Upper lobe of right lung (tissue), 1 donor: ENCODE results near the gene FIBCD1. TPM values are rescaled to one million over a fixed set of nuclear protein-coding genes. Genes with fewer than 3 reads are reported as not detected.

Experiments
- ATAC-seq: fragments of 200-7000 bp; cut with Tn5 transposase; one replicate; pipeline ENCODE4 v1.9.1; 2020; ENCODE audit warnings: mild to moderate bottlenecking, moderate library complexity
- DNase-seq: peaks from one replicate; pipeline ENCODE4 v3.0.0-alpha.2; 2020
- H3K27ac ChIP-seq: fragments of 200-600 bp; one replicate; pipeline ENCODE4 v1.8.0; 2022
- H3K27me3 ChIP-seq: fragments of 200-600 bp; one replicate; pipeline ENCODE4 v1.8.0; 2022; ENCODE audit warnings: mild to moderate bottlenecking
- H3K36me3 ChIP-seq: fragments of 200-600 bp; one replicate; pipeline ENCODE4 v1.8.0; 2022
- H3K4me1 ChIP-seq: fragments of 200-600 bp; one replicate; pipeline ENCODE4 v1.8.0; 2022
- H3K4me3 ChIP-seq: fragments of 200-600 bp; one replicate; pipeline ENCODE4 v1.8.0; 2022; ENCODE audit warnings: mild to moderate bottlenecking
- H3K9me3 ChIP-seq: fragments of 200-600 bp; one replicate; pipeline ENCODE4 v1.8.0; 2022
- CTCF ChIP-seq: fragments of 200-600 bp; IDR thresholded peaks from one replicate; pipeline ENCODE4 v1.8.0; 2022; ENCODE audit warnings: antibody characterized with exemption
- intact Hi-C: fragments of 100-400 bp; cut with DNase I; formaldehyde crosslinking; loops from one replicate; pipeline ENCODE4 v1.11.0; 2022
- total RNA-seq: library from RNA; stranded (reverse); fragmentation: NEBNext Ultra II Directional; extraction: Animal tissue kit (Norgen Biotek cat#: 25700); gene quantifications from one replicate; pipeline ENCODE4 v1.2.1, GENCODE V29; 2021
- donor health status: DM: no; HTN: yes; CAD: no; lungs with severe emphysema.

FIBCD1 gene
- total RNA-seq, 1 donor from 2014 or later, result 2.7 TPM

GRCh38 chr9:130900701-130901497 is 38.1 kb downstream of the FIBCD1 start:
- no peaks in the 10 kb centered on the region for H3K36me3 ChIP-seq
- H3K9me3 ChIP-seq, result no peaks in the 10 kb centered on the region
- TF ChIP-seq CTCF, result no peak
- DNase-seq (no peak), ATAC-seq (no peak)
- H3K27ac ChIP-seq, result no peak overlapping the region
- no peak overlapping the region for H3K4me3 ChIP-seq
- intact Hi-C loops, result no loop called here
- H3K27me3 ChIP-seq, result peaks cover 23% of the 10 kb centered on the region
- no peaks in the 10 kb centered on the region for H3K4me1 ChIP-seq

GRCh38 chr9:130899051-130899748 is 39.8 kb downstream of the FIBCD1 start:
- no peak for TF ChIP-seq CTCF
- no peaks in the 10 kb centered on the region for H3K36me3 ChIP-seq
- peaks cover 23% of the 10 kb centered on the region for H3K27me3 ChIP-seq
- H3K4me1 ChIP-seq, result no peaks in the 10 kb centered on the region
- H3K9me3 ChIP-seq, result no peaks in the 10 kb centered on the region
- ATAC-seq (no peak), DNase-seq (no peak)
- no peak overlapping the region for H3K4me3 ChIP-seq
- H3K27ac ChIP-seq, result no peak overlapping the region
- intact Hi-C loops, result no loop called here

GRCh38 chr9:130898552-130898852 is 40.5 kb downstream of the FIBCD1 start:
- Histone ChIP-seq H3K36me3 (no peaks in the 10 kb centered on the region), H3K27ac (no peak overlapping the region), H3K4me1 (no peaks in the 10 kb centered on the region), H3K4me3 (no peak overlapping the region), H3K27me3 (peaks cover 20% of the 10 kb centered on the region), H3K9me3 (no peaks in the 10 kb centered on the region)
- ATAC-seq, result no peak
- TF ChIP-seq CTCF, result no peak
- no peak for DNase-seq
- intact Hi-C loops, result no loop called here

- Histone ChIP-seq H3K36me3 (peaks cover under 1% of the 10 kb centered on the region), H3K9me3 (no peaks in the 10 kb centered on the region), H3K4me3 (no peak overlapping the region), H3K4me1 (no peaks in the 10 kb centered on the region), H3K27ac (no peak overlapping the region), H3K27me3 (peaks cover 15% of the 10 kb centered on the region)
- TF ChIP-seq CTCF, result no peak
- ATAC-seq (no peak), DNase-seq (peak; percentile 60)
- intact Hi-C loops, result no loop called here
Observed at GRCh38 chr9:130897848-130898551, 41.0 kb downstream of the FIBCD1 start.

- no peak overlapping the region for H3K4me3 ChIP-seq
- H3K4me1 ChIP-seq, result no peaks in the 10 kb centered on the region
- H3K27me3 ChIP-seq, result peaks cover 8% of the 10 kb centered on the region
- no peak for TF ChIP-seq CTCF
- H3K27ac ChIP-seq, result no peak overlapping the region
- H3K36me3 ChIP-seq, result peaks cover 8% of the 10 kb centered on the region
- DNase-seq, result no peak
- intact Hi-C loops, result no loop called here
- no peaks in the 10 kb centered on the region for H3K9me3 ChIP-seq
- no peak for ATAC-seq
Observed at GRCh38 chr9:130897105-130897751, 41.8 kb downstream of the FIBCD1 start.
